IPS-18c (cell line): Measurements from ENCODE around the gene NPL.

Source experiments
- H3K4me3 ChIP-seq: 2 replicates; pipeline ENCODE4 v1.7.0; 2013; ENCODE audit warnings: low read depth, mild to moderate bottlenecking, low read length, moderate library complexity; ENCODE audit not compliant: insufficient read depth
- H3K9me3 ChIP-seq: one replicate; pipeline ENCODE4 v1.6.1; 2013; ENCODE audit warnings: mild to moderate bottlenecking, low read length, moderate library complexity; ENCODE audit not compliant: control insufficient read depth, insufficient read depth

NPL gene, protein sequence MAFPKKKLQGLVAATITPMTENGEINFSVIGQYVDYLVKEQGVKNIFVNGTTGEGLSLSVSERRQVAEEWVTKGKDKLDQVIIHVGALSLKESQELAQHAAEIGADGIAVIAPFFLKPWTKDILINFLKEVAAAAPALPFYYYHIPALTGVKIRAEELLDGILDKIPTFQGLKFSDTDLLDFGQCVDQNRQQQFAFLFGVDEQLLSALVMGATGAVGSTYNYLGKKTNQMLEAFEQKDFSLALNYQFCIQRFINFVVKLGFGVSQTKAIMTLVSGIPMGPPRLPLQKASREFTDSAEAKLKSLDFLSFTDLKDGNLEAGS

DNA sequence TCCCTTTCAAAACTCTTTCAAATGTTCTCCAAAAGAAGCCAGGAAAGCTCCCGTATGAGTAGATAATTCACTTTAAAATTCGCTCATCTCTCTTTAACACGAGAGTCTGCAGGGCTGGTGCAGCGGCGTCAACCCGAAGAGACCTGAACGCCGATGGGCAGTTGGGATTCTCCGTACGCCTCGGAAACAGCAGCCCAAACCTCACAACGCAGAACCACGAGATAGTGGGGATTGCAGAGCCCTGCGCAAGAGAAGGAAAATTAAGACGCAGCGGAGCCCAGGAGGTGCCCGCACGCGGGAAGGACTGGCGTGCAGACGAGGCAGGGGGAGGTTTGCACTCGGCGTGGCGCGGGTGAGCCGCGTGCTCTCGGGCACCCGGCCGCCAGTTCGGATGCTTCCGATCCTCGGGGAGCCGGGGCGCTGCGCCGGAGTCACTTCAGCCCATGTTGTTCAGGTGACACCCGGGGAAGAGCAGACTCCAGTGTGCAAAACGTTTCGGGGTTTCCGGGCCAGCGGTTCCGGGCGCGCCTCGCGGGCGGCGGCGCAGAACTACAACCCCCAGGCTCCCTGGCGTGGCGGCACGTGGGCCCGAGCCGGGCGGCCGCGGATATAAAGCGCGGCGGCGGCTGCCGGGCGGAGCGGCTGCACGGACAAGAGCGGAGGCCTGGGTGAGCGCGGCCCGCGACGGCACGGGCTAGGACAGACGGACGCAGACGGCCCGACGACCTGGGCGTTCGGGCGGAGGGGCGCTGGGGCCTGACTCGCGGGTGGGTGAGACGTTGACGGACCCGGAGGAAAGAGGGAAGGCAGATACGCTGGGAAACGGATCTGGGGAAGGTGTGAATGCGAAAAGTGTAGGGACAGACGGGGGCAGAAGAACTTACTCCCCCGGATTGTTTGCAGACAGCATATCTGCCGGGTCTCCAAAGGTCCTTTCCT lies at the start of gene NPL:
Gene NPL, plus strand, starts transcription at position 636 of the 939 bp plus-strand sequence. CDS start 4,599 bp downstream, outside the sequence.
- Histone ChIP-seq H3K4me3 (peak within 1 kb of the TSS; percentile 62), H3K9me3 (no peaks in the 10 kb centered on the region)

DNA sequence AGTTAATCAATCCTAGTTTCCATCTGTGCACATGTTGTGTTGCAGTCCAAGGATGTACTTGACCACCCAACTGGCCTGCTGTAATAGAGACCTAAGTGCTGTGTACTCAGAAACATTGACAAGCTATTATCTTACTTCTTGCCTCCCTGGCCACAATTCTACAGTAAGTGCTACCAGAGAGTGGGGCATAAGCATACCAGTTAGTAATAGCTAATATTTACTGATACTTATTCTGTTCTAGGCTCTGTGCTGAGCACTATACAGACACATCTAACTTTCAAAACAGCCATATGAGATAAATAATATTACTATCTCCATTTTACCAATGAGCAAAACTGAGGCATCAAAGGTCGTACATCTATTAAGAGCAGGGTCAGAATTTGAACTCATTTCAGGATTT lies 49.5 kb upstream of the NPL start:
- Histone ChIP-seq H3K4me3 (no peak overlapping the region), H3K9me3 (peaks cover 2% of the 10 kb centered on the region)

DNA sequence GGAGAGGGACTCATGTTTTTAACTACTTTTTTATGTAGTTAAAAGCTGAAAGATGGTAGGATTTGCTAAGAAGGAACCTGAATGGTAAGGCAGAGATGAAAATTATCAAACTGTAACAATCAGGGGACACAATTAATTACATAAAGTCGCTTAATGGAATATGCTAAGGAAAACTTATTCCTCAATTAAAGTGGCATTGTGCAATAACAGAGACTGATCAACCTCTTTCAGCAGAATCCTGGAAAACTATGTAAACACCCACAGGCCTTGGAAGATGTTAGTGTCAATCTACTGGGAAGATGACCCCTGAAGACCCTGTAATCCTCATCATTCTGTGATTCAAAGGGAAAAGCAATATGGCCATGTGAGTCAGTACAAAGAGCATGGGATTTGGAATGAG lies 46.8 kb upstream of the NPL start:
- Histone ChIP-seq H3K9me3 (peaks cover 2% of the 10 kb centered on the region), H3K4me3 (no peak overlapping the region)

DNA sequence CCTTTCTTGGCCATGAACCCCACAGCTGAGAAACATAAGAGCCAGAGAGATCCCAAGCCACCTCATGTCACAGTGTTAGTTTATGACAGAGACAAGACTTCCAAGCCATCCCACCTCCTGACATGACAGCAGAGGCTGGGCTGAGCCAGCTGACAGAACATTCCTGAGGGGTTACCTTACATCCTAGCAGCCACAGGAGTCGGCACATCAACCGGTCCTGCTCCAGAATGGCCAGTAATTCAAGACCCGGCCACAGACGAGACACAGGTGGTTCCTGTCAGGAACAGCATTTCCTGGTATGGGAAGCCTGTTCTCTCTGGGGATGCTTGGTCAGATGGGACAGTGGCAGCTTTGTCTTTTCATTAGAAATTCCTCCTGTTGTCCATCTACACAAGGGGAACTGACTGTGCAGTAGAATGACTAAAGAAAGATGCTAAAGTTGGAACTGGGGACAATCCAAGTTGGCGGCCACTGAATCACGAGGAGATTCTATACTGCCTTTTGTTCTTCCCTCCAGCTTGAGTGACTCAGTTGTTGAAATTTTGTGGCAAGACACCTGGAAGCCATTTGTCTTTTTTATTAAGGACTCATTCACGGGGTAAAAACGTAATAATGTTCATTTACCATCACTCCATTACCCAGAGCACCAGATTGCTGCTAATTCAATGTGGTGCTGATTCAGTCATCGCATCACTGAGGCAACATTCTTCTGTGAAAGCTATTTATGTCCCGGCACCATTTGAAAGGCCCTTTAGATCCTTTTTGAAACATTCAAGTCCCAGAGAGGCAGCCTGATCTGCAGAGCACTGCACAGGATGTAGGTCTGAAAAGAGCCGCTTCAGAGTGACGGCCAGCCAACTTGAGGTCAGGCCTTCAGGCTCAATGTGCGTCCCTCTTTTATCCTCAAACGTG lies 37.2 kb upstream of the NPL start:
- no peak overlapping the region for H3K4me3 ChIP-seq
- no peaks in the 10 kb centered on the region for H3K9me3 ChIP-seq

DNA sequence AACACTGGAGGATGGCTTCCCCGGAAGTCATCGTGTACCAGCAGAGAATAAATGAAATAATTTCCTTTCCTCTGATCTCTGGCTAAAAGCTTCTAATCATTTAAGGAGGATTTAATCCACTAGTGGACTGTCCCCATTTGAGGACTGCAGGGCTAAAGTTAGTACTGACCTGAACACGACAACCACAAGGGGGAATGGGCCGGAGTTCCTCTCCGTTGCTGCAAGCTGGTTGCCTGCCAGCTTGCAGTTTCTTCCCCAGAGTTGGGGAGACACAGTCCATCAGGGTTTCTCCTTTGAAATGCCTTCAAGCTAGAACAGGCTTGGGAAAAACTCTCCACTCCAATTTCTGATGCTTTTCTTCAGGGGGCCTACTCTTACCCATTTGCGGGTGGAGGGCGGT lies 35.5 kb upstream of the NPL start:
- H3K9me3 ChIP-seq: no peaks in the 10 kb centered on the region
- no peak overlapping the region for H3K4me3 ChIP-seq

DNA sequence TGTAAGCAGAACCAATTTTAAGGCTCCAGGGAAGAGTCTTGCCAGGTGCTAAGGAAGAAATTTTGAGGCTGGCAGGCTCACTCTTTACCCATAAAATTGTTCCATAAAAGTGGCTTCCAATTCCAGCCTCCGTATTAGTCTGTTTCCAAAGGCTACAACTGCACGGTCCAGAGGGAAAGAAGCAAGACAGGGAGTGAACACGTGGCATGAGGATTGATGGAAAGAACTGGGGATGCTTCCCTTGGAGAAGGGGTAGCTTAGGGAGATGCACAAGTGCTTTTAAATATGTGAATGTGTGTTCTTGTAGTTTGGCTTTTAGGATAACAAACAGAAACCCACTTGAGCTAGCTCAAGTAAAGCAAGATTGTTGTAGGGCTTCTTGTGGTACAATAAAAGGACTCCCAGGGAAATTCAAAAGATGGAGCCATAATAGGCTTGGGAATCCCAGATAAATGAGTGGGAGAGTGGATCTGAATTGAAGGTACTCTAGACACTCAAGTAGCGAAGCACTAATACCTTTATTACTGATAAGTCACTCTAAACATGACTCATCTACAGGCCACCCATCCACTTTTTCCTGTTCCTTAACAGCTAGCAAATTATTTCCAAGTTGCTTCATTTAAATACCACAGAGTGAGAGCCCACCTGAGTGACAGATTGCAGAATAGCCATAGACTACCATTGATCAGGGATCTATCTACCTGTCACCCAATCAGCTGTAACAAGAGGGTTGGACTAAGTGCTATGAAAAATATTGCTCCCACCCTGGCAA lies 34.8 kb upstream of the NPL start:
- H3K4me3 ChIP-seq: no peak overlapping the region
- no peaks in the 10 kb centered on the region for H3K9me3 ChIP-seq

DNA sequence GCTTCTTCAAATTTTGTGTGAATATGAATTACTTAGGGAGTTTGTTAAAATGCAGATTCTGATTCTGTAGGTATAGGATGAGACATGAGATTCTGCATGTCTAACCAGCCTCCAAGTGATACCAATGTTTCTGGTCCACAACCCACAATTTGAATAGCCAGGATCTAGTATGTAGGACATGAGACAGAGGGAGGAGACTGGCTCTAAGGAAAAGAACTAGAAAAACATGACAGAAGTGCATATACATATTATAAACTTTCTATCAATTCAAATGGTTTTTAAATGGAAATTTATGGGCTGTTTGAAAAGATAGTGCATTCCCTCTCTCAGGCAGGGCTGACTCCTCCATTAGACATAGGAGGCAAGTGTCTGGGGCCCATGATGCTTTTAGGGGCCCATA lies 33.9 kb upstream of the NPL start:
- Histone ChIP-seq H3K9me3 (no peaks in the 10 kb centered on the region), H3K4me3 (no peak overlapping the region)

DNA sequence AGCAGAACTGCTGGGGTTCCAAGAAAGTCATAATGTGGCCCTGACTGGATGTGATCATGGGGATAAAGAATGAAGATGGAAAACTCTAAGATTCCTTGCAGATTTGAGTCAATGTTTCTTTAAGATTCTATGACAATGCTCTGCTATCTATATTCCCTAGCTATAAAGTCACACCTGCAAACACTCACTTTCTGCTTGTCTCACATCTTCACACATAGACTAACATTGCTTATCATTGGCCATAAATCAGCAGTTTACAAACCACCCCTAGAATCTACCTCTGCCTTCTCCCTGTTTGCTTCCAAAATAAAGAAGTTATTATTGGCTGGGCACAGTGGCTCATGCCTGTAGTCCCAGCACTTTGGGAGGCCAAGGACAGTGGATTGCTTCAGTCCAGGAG lies 33.1 kb upstream of the NPL start:
- H3K4me3 ChIP-seq: no peak overlapping the region
- H3K9me3 ChIP-seq: no peaks in the 10 kb centered on the region

DNA sequence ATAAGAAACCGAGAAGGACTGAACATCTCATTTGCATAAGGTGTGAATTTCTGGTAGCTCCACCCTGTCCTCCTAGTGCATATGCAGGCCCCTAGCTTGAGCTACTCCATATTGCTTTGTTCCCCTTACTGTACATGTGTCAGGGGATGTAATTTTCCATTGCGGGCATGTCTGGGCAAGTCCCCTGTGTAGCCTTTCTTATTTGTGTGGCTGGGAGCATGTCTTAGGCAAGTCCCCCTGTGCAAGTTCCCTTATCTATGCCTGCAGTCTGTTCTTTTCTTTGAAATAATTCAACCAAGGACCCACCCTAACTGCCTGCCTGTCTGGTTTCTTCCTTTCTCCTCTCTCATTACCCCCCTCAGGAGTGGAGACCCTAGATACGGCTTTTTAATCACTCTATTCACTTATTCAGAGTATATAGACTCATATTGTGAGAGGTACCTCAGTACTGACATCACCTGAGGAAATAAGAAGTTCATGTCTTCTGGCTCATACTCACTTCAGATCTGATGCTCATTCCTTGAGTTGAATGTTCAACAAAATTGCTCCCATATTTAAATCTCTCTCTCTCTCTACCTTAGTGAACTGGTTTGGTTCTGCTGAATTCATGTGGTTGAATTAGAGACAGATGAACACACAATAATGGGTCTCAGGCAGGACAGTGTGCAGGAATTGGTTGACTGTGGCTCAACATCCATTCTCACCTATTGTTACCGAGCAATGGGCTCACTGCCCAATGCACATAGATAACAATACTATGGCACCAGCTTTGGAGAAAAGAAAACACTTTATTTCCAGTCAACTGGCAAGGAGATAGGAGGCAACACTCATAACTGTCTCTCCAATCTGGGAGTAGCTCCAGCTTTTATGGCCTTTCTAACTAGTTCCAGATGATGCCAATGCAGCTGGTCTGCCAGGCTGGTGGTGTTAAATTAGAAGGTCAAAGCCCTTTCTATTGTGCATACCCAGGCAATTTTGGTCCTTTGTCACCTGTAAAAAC lies 27.9 kb upstream of the NPL start:
- H3K4me3 ChIP-seq: no peak overlapping the region
- no peaks in the 10 kb centered on the region for H3K9me3 ChIP-seq

DNA sequence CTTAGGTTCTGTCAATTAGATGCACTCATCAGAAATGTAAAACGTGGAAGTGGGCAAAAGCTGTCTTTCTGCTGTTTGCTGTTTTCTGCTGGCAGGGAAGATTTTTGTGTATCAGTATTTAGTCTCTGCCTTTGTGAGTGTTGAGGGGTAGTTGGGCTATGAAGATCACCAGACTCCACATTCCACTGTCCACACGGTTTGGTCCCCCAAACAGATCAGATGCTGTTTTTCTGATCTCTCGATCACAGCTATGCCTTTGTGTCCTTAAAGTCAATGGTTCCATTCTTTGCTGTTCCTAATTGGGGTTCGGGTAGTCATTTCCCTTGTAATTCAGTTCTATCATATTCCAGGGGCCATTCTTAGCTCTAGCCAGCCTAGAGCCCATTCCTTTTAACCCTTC lies 27.0 kb upstream of the NPL start:
- no peaks in the 10 kb centered on the region for H3K9me3 ChIP-seq
- no peak overlapping the region for H3K4me3 ChIP-seq

DNA sequence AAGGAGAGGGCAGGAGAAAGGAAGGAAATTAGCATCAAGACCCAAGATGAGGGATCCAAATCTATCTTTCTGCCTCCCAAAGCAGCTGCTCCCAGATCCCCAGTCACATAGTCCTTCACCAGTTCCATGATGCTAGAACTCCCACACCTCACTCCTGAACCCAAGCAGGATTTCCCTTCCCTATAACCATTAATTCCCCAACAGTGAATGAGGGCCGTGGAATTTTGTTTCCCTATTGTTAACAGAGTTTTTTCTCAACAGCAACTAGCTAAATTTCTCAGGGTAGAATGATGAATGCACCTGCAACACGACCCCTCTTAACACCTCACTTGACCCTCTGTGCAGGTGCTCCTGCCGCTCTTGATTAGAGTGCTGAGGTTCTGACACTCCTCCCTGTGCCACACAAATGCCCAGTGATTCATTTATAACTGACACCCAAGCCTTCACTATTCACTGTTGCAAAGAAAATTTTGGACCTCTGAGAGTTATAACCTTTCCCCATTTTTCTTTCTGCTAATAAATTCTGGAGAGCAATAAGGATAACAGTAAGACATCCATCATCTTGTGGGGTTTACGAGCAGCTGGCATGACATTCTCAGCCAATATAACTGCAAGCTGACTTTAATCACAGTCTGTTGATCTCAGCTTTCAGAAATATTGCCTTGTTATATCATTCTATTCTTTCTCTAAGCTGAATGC lies 25.4 kb upstream of the NPL start:
- Histone ChIP-seq H3K4me3 (no peak overlapping the region), H3K9me3 (no peaks in the 10 kb centered on the region)

DNA sequence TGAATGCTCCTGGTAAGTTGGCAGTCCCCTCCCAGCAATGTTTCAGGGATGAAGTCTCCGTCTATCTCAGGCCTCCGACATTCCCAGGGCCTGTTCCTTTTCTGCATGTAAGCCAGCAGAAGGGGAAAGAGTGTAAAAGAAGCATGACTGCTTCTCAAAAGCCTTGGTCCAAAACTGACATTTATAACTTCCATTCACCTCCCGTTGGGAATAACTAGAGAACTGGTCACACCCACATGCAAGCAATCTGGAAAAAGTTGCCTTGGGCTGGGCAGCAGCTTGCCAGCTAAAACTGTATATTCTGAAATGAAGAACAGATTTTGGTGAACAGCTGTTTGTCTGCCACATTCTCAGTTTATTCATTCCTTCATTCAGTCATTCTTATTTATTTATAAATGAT lies 24.2 kb upstream of the NPL start:
- Histone ChIP-seq H3K9me3 (no peaks in the 10 kb centered on the region), H3K4me3 (no peak overlapping the region)

DNA sequence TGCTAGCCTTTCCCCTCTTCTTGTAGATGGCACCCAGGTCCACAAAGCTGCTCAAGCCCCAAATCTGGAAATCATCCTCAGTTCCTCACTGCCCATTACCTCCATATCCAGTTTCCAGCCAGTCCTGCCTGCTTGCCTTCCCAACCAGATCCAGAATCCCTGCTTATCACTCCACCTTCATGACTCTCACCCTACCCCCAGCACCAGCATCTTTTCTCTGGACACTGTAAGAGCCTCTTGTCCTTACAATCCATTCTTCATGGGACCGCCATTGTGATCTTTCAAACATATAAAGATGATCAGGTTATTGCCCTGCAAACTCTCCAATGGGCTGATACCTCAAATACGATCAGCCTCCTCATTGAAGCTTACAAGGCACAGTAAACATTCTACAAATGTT lies 23.5 kb upstream of the NPL start:
- H3K9me3 ChIP-seq: no peaks in the 10 kb centered on the region

DNA sequence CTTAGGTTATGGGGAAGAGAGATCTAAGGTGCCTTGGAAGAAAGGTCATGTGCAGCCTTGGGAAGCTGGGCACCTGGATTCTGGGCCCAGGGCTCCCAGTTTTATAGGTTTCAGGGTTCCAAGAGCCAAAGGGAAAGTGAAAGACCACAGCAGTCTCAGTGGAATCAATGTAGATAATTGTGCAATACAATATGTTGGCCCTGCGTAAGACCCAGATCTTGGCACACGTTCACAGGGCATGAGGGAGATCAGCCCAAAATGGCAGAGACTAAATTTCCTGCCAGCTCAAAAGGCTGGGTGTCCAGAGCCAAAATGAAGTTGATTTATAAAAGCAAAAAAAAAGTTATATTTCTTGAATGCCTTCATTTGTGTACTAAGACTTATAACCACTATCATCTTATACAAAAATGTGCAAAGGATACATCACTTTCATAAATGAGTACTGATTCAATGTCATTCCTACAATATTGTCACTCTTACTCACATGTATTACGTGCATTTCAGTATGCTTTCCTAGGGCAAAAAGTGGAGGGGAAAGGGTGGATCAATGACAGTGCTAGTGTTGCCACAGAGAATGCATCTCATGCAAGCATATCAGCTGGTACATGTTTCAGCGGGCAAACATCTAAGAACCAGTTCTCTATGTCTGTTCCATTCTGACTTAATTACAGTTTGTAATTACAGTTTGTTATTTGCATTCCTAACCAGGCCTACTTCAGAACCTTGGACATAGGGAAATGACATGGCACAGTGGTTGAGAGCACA lies 22.5 kb upstream of the NPL start:
- no peak overlapping the region for H3K4me3 ChIP-seq
- H3K9me3 ChIP-seq: no peaks in the 10 kb centered on the region

More for the DNA sequence above, 23.5 kb upstream of the NPL start:
- H3K4me3 ChIP-seq: no peak overlapping the region

DNA sequence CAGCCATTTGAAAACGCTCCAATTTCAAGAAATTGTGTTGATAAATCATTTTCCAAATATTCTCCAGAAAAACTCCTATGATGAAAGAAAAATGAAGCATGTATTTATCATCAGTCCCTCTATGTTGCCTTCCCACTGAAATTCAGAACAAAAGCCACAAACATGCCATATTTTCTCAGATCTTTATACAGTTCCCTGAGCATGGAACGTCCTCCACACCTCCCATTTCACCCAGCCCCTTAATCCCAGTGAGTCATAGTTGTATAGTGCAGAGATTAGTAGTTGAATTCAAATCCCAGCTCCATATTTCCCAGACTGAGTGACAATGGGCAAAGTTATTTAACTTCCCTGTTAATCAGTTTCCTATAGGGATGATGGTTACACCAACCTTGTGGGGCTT lies 20.6 kb upstream of the NPL start:
- H3K4me3 ChIP-seq: no peak overlapping the region

More for the DNA sequence above, 20.6 kb upstream of the NPL start:
- H3K9me3 ChIP-seq: no peaks in the 10 kb centered on the region
